Measurements from ENCODE around the gene ECEL1.

Gene ECEL1

GRCh38 chr2:232485757-232486557 lies 1.7 kb downstream of the ECEL1 start:
- TF ChIP-seq ZFX (IDR thresholded peaks at IDR 0.05) = no peak
- no peak for TF ChIP-seq CTCF (conservative IDR thresholded peaks at IDR 0.05)
- no peak overlapping the region for H3K27ac ChIP-seq

- H3K27ac ChIP-seq = no peak overlapping the region
- TF ChIP-seq ZFX (IDR thresholded peaks at IDR 0.05) (no peak), CTCF (conservative IDR thresholded peaks at IDR 0.05) (no peak)
These were observed 2.3 kb downstream of the ECEL1 start for GRCh38 chr2:232485348-232485756.

- TF ChIP-seq CTCF (conservative IDR thresholded peaks at IDR 0.05) (no peak), ZFX (IDR thresholded peaks at IDR 0.05) (no peak)
- no peak overlapping the region for H3K27ac ChIP-seq
These were observed 2.8 kb downstream of the ECEL1 start for GRCh38 chr2:232484628-232485347.

- TF ChIP-seq CTCF (conservative IDR thresholded peaks at IDR 0.05) (no peak), ZFX (IDR thresholded peaks at IDR 0.05) (no peak)
- no peak overlapping the region for H3K27ac ChIP-seq
These were observed 3.6 kb downstream of the ECEL1 start for GRCh38 chr2:232483923-232484627.

GRCh38 chr2:232483311-232483922 lies 4.2 kb downstream of the ECEL1 start:
- TF ChIP-seq ZFX (IDR thresholded peaks at IDR 0.05) (no peak), CTCF (conservative IDR thresholded peaks at IDR 0.05) (no peak)
- H3K27ac ChIP-seq = no peak overlapping the region

GRCh38 chr2:232482301-232483238 lies 5.1 kb downstream of the ECEL1 start:
- no peak overlapping the region for H3K27ac ChIP-seq
- TF ChIP-seq ZFX (IDR thresholded peaks at IDR 0.05) = no peak
- TF ChIP-seq CTCF (conservative IDR thresholded peaks at IDR 0.05) = no peak
